Endothelial cell of umbilical vein (primary cell): ENCODE measurements around the gene LRRC47. TPM values are rescaled to one million over a fixed set of nuclear protein-coding genes. Genes with fewer than 3 reads are reported as not detected.

Source experiments
- BruUV-seq: library from RNA; stranded (reverse); fragments of 400-500 nt; replicated peaks from 2 replicates; lab custom pipeline; 2021; lab: Mats Ljungman, UMichigan
- CTCF ChIA-PET: fragments of 300-600, 350-600 bp; sonication (Branson Sonifier 250); formaldehyde crosslinking; loops from one replicate; lab custom pipeline; 2021; ENCODE audit warnings: antibody characterized with exemption, inconsistent platforms; lab: Charles Lee
- POLR2A ChIA-PET: fragments of 300-600, 350-600 bp; sonication (Branson Sonifier 250); formaldehyde crosslinking; loops from one replicate; lab custom pipeline; 2021; ENCODE audit warnings: antibody characterized with exemption, inconsistent platforms; lab: Charles Lee
- DNase-seq: peaks from one replicate; pipeline ENCODE4 v3.0.0-alpha.2; 2011; ENCODE audit warnings: low read depth, low spot score
- FAIRE-seq: peaks from 2 replicates; lab custom pipeline; 2011; peaks lifted over from hg19 to GRCh38; lab: Jason Lieb, UNC
- H2AFZ ChIP-seq: 2 replicates; pipeline ENCODE4 v1.6.0; 2012; ENCODE audit warnings: low read depth, low read length, control low read depth, inconsistent platforms
- H3K27ac ChIP-seq: 2 replicates; pipeline ENCODE4 v1.5.1; 2011; ENCODE audit warnings: low read depth, mild to moderate bottlenecking, control low read depth, low read length, moderate library complexity; ENCODE audit not compliant: insufficient read depth
- H3K27me3 ChIP-seq, 2 experiments: 2 replicates each; pipeline versions ENCODE4 v1.6.0 to v1.6.1; 2011; ENCODE audit warnings: low read length in 2 of 2, mixed read lengths in 1 of 2; ENCODE audit not compliant: control insufficient read depth in 2 of 2, insufficient read depth in 2 of 2
- H3K36me3 ChIP-seq, 2 experiments: 2 replicates in 1 of 2; 3 replicates in 1 of 2; pipeline ENCODE4 v1.5.1; 2011; ENCODE audit warnings: low read length in 2 of 2, mild to moderate bottlenecking in 1 of 2, moderate library complexity in 1 of 2; ENCODE audit not compliant: control insufficient read depth in 2 of 2, insufficient read depth in 2 of 2; ENCODE audit errors: extremely low read depth in 1 of 2
- H3K4me1 ChIP-seq: 3 replicates; pipeline ENCODE4 v1.5.1; 2011; ENCODE audit warnings: mild to moderate bottlenecking, low read length; ENCODE audit not compliant: control insufficient read depth, insufficient read depth; ENCODE audit errors: extremely low read depth
- H3K4me2 ChIP-seq: 2 replicates; pipeline ENCODE4 v1.6.1; 2011; ENCODE audit warnings: low read length, control low read depth, mixed read lengths; ENCODE audit not compliant: insufficient read depth
- H3K4me3 ChIP-seq, 3 experiments: fragments of 200-600 bp in 1 of 3; sonication (generic), shearing (Covaris generic) in 1 of 3; replicated peaks in 1 of 3; 2 replicates each; pipeline ENCODE4 v1.5.1; 2011 to 2016; ENCODE audit warnings: control low read depth in 3 of 3, low read length in 3 of 3, mild to moderate bottlenecking in 2 of 3, inconsistent platforms in 1 of 3, low read depth in 1 of 3, moderate library complexity in 1 of 3; ENCODE audit not compliant: insufficient read depth in 1 of 3
- H3K79me2 ChIP-seq: 2 replicates; pipeline ENCODE4 v1.6.0; 2012; ENCODE audit warnings: low read length, inconsistent platforms; ENCODE audit not compliant: control insufficient read depth, insufficient read depth
- H3K9ac ChIP-seq: replicated peaks from 2 replicates; pipeline ENCODE3; 2011; ENCODE audit warnings: low read length, control low read depth; ENCODE audit not compliant: insufficient read depth; ENCODE audit errors: extremely low read depth
- H3K9me1 ChIP-seq: replicated peaks from 3 replicates; pipeline ENCODE4 v1.6.0; 2011; ENCODE audit warnings: mild to moderate bottlenecking, low read length; ENCODE audit not compliant: control insufficient read depth, insufficient read depth; ENCODE audit errors: extremely low read depth
- H3K9me3 ChIP-seq: replicated peaks from 2 replicates; pipeline ENCODE4 v1.5.1; 2012; ENCODE audit warnings: low read length, inconsistent platforms; ENCODE audit not compliant: control insufficient read depth, insufficient read depth
- H4K20me1 ChIP-seq: replicated peaks from 2 replicates; pipeline ENCODE3; 2011; ENCODE audit warnings: mild to moderate bottlenecking, low read length; ENCODE audit not compliant: control insufficient read depth, insufficient read depth; ENCODE audit errors: extremely low read depth
- CTCF ChIP-seq, 2 donors: IDR thresholded peaks; 1 replicate in 1 of 2; 2 replicates in 1 of 2; pipeline ENCODE4 v1.5.1; 2011; ENCODE audit warnings: low read length in 2 of 2, mild to moderate bottlenecking in 2 of 2, moderate library complexity in 2 of 2, control low read depth in 1 of 2, inconsistent platforms in 1 of 2, low read depth in 1 of 2; ENCODE audit not compliant: insufficient read depth in 1 of 2; ENCODE audit errors: extremely low read depth in 1 of 2
- EZH2 ChIP-seq: IDR thresholded peaks from 2 replicates; pipeline ENCODE4 v1.6.1; 2012; ENCODE audit warnings: borderline replicate concordance, low read depth, mild to moderate bottlenecking, moderate library complexity, low read length, inconsistent platforms; ENCODE audit not compliant: severe bottlenecking
- FOS ChIP-seq: IDR thresholded peaks from 2 replicates; pipeline ENCODE4 v1.6.1; 2011; ENCODE audit warnings: mild to moderate bottlenecking, low read length, moderate library complexity, borderline replicate concordance; ENCODE audit not compliant: insufficient read depth
- GATA2 ChIP-seq: IDR thresholded peaks from 2 replicates; pipeline ENCODE4 v1.7.0; 2011; ENCODE audit warnings: low read depth, mild to moderate bottlenecking, moderate library complexity, mixed read lengths, low read length; ENCODE audit not compliant: insufficient read length, insufficient read depth
- JUN ChIP-seq: IDR thresholded peaks from 2 replicates; pipeline ENCODE4 v1.6.1; 2011; ENCODE audit warnings: borderline replicate concordance, low read depth; ENCODE audit not compliant: insufficient read length, insufficient read depth
- MAX ChIP-seq: IDR thresholded peaks from 2 replicates; pipeline ENCODE4 v1.6.1; 2011; ENCODE audit not compliant: insufficient read depth, insufficient read length
- MYC ChIP-seq: IDR thresholded peaks from one replicate; pipeline ENCODE4 v1.6.1; 2011; ENCODE audit warnings: mild to moderate bottlenecking, low read depth, low read length
- POLR2A ChIP-seq: IDR thresholded peaks from 2 replicates; pipeline ENCODE4 v1.6.1; 2012; ENCODE audit warnings: low read depth, mild to moderate bottlenecking, control low read depth, low read length
- POLR2AphosphoS5 ChIP-seq: IDR thresholded peaks from 2 replicates; pipeline ENCODE4 v1.6.1; 2012; ENCODE audit warnings: low read depth, mild to moderate bottlenecking, control low read depth, low read length, moderate library complexity; ENCODE audit not compliant: insufficient read depth
- dilution Hi-C: fragments of 300-500 bp; cut with MboI; formaldehyde crosslinking; loops from one replicate; pipeline ENCODE4 v1.15.0; 2019; ENCODE audit warnings: low sequenced_read_pairs; ENCODE audit not compliant: extremely low pct_ligation_motif_present
- intact Hi-C: fragments of 100-400 bp; cut with micrococcal nuclease; formaldehyde crosslinking; loops from one replicate; pipeline ENCODE4 v1.10.0; 2022
- polyA plus RNA-seq, 4 experiments: library from polyadenylated mRNA; depleted of rRNA in 3 of 4; stranded (reverse) in 3 of 4; unstranded in 1 of 4; fragments of >200 nt; gene quantifications; 2 replicates each; pipeline versions ENCODE4 v1.2.1 to v1.2.3, GENCODE V29; 2011 to 2012; ENCODE audit warnings: missing spikeins in 1 of 4
- total RNA-seq: library from RNA; stranded (reverse); gene quantifications from 2 replicates; pipeline ENCODE4 v1.2.3, GENCODE V29; 2021

The LRRC47 gene
- total and polyA plus RNA-seq, 2 donors (not counting 3 experiments of a cell fraction or from before 2014, with no cell fraction given) = 23.7 to 42.5 TPM

DNA sequence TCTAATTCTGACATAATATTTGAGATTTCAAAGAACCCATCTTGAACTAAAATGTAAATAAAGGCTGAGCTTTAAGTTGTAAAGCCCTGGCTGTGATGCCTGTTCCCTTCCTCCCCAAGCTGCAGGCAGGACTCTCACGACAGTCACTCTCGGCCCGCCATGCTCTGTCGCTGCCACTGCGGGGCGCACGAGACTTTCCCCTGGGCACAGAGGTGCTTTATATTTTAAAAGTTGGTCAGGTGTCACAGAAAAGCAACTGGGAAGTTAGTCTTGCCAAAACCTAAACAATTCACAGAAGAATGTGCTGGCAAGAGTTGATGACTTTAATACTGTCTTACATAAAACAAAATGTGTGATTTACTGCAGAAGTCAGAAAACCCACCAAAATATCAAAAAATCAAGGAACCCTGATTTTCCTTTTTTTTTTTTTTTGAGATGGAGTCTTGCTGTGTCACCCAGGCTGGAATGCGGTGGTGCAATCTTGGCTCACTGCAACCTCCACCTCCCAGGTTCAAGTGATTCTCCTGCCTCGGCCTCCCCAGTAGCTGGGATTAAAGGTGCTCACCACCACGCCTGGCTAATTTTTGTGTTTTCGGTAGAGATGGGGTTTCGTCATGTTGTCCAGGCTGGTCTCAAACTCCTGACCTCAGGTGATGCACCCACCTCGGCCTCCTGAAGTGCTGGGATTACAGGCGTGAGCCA is 10.7 kb downstream of the LRRC47 start:
- BruUV-seq = no TSS peak
- DNase-seq (no peak), FAIRE-seq (no peak)
- H3K9me1 ChIP-seq = no peaks in the 10 kb centered on the region
- intact Hi-C loops (no loop called here), dilution Hi-C loops (no loop called here)
- no peaks in the 10 kb centered on the region for H3K9me3 ChIP-seq
- H3K79me2 ChIP-seq = peaks cover 8% of the 10 kb centered on the region
- ChIA-PET POLR2A (no interaction called here), CTCF (interaction anchor here (0.9 kb wide), 1 partner anchor 12 kb away, joined by 3 read pairs; no protein-coding TSS in a partner anchor)
- H3K4me3 ChIP-seq = no peak overlapping the region
- no peak overlapping the region for H3K27ac ChIP-seq
- H2AFZ ChIP-seq = no peak overlapping the region
- H3K9ac ChIP-seq = no peak overlapping the region
- H3K36me3 ChIP-seq = peaks cover 0 to 40% of the 10 kb centered on the region in 2 experiments
- H4K20me1 ChIP-seq = no peaks in the 10 kb centered on the region
- no peak overlapping the region for H3K4me2 ChIP-seq
- no peaks in the 10 kb centered on the region for H3K27me3 ChIP-seq
- no peaks in the 10 kb centered on the region for H3K4me1 ChIP-seq
- no peak for TF ChIP-seq GATA2
- TF ChIP-seq JUN = no peak
- peak; percentile 21 to 31 for TF ChIP-seq CTCF (IDR thresholded peaks at IDR 0.05; ENCODE audit: extremely low read depth in 1 of 2, insufficient read depth in 1 of 2, low read depth in 1 of 2, low read length in 2 of 2)
- TF ChIP-seq FOS = no peak

- no peak for FAIRE-seq
- Histone ChIP-seq H3K9ac (no peak overlapping the region), H2AFZ (no peak overlapping the region), H3K9me3 (no peaks in the 10 kb centered on the region), H3K4me1 (no peaks in the 10 kb centered on the region), H3K79me2 (peaks cover 8% of the 10 kb centered on the region), H3K9me1 (no peaks in the 10 kb centered on the region), H4K20me1 (no peaks in the 10 kb centered on the region), H3K4me3 (no peak overlapping the region), H3K36me3 (peaks cover 2 to 44% of the 10 kb centered on the region in 2 experiments), H3K4me2 (no peak overlapping the region), H3K27me3 (no peaks in the 10 kb centered on the region), H3K27ac (no peak overlapping the region)
- ChIA-PET POLR2A (interaction anchor here (0.7 kb wide), 1 partner anchor 1207 kb away, joined by 3 read pairs; no protein-coding TSS in a partner anchor), CTCF (no interaction called here)
- no peak for DNase-seq
- TF ChIP-seq POLR2A (no peak), POLR2AphosphoS5 (no peak), EZH2 (no peak), JUN (no peak), MAX (no peak), GATA2 (no peak), FOS (no peak), CTCF (IDR thresholded peaks at IDR 0.05; ENCODE audit: extremely low read depth in 1 of 2, insufficient read depth in 1 of 2, low read depth in 1 of 2, low read length in 2 of 2) (no peak), MYC (no peak)
- dilution Hi-C loops = no loop called here
- intact Hi-C loops = no loop called here
- BruUV-seq = no TSS peak
Observed at GRCh38 chr1:3785045-3785444, 11.3 kb downstream of the LRRC47 start.
